Glutamatergic neuron (in vitro differentiated cells): ENCODE measurements around the gene CFAP61. TPM values are rescaled to one million over a fixed set of nuclear protein-coding genes. Genes with fewer than 3 reads are reported as not detected.

Experiments
- DNase-seq: peaks from one replicate; pipeline ENCODE4 v3.0.0; 2022
- H3K27ac Mint-ChIP-seq: one replicate; pipeline ENCODE4 v1.8.0; 2020; ENCODE audit warnings: mild to moderate bottlenecking, mixed read lengths, inconsistent platforms; ENCODE audit not compliant: unreplicated experiment
- H3K27me3 Mint-ChIP-seq: one replicate; pipeline ENCODE4 v1.8.0; 2020; ENCODE audit warnings: mild to moderate bottlenecking, moderate library complexity, mixed read lengths, inconsistent platforms; ENCODE audit not compliant: unreplicated experiment
- H3K36me3 Mint-ChIP-seq: one replicate; pipeline ENCODE4 v1.8.0; 2020; ENCODE audit warnings: mild to moderate bottlenecking, mixed read lengths, inconsistent platforms; ENCODE audit not compliant: unreplicated experiment
- H3K4me1 Mint-ChIP-seq: one replicate; pipeline ENCODE4 v1.8.0; 2020; ENCODE audit warnings: mild to moderate bottlenecking, low read depth, mixed read lengths, inconsistent platforms; ENCODE audit not compliant: unreplicated experiment
- H3K4me3 Mint-ChIP-seq: one replicate; pipeline ENCODE4 v1.8.0; 2020; ENCODE audit warnings: mild to moderate bottlenecking, mixed read lengths, inconsistent platforms; ENCODE audit not compliant: unreplicated experiment
- H3K9me3 Mint-ChIP-seq: one replicate; pipeline ENCODE4 v1.8.0; 2020; ENCODE audit warnings: mild to moderate bottlenecking, moderate library complexity, mixed read lengths, inconsistent platforms; ENCODE audit not compliant: unreplicated experiment
- CTCF ChIP-seq: fragments of 200-600 bp; sonication (generic); IDR thresholded peaks from one replicate; pipeline ENCODE4 v1.5.0; 2021; ENCODE audit not compliant: partially characterized antibody, unreplicated experiment
- total RNA-seq: library from RNA; stranded (reverse); fragmentation: NEBNext Ultra II Directional; extraction: Animal tissue kit (Norgen Biotek cat#: 25700); gene quantifications from one replicate; pipeline ENCODE4 v1.2.1, GENCODE V29; 2021; ENCODE audit not compliant: unreplicated experiment

The CFAP61 gene
- total RNA-seq, 1 donor from 2014 or later = 5.0 TPM

- H3K27ac Mint-ChIP-seq = peak overlapping the region; percentile 98
- peak; percentile 69 for DNase-seq
- TF ChIP-seq CTCF = no peak
- H3K9me3 Mint-ChIP-seq = peaks cover 48% of the 10 kb centered on the region
- H3K4me1 Mint-ChIP-seq = peaks cover 24% of the 10 kb centered on the region
- peaks cover 21% of the 10 kb centered on the region for H3K36me3 Mint-ChIP-seq
- peaks cover 43% of the 10 kb centered on the region for H3K27me3 Mint-ChIP-seq
- peak overlapping the region; percentile 93 for H3K4me3 Mint-ChIP-seq
Observed at GRCh38 chr20:20366876-20367574, 314.7 kb downstream of the CFAP61 start.

- peaks cover 40% of the 10 kb centered on the region for H3K27me3 Mint-ChIP-seq
- H3K4me3 Mint-ChIP-seq = peak within 1 kb of the TSS; percentile 93
- H3K4me1 Mint-ChIP-seq = peaks cover 25% of the 10 kb centered on the region
- peaks cover 47% of the 10 kb centered on the region for H3K9me3 Mint-ChIP-seq
- H3K27ac Mint-ChIP-seq = peak within 1 kb of the TSS; percentile 98
- no peak for TF ChIP-seq CTCF
- DNase-seq = peak; percentile 95
- H3K36me3 Mint-ChIP-seq = peaks cover 28% of the 10 kb centered on the region
Observed at GRCh38 chr20:20367575-20368417, 315.5 kb downstream of the CFAP61 start, which contains the start of gene INSM1. TSS of gene INSM1 (plus strand) at chr20:20368104. CDS start at chr20:20368268, 164 bp downstream.

GRCh38 chr20:20368418-20369249 is 316.3 kb downstream of the CFAP61 start:
- no peak for TF ChIP-seq CTCF
- peak; percentile 56 for DNase-seq
- Mint-ChIP-seq H3K4me3 (no peak overlapping the region), H3K27ac (no peak overlapping the region), H3K9me3 (peaks cover 46% of the 10 kb centered on the region), H3K27me3 (peaks cover 37% of the 10 kb centered on the region), H3K36me3 (peaks cover 29% of the 10 kb centered on the region), H3K4me1 (peaks cover 30% of the 10 kb centered on the region)

GRCh38 chr20:20369250-20370093 is 317.1 kb downstream of the CFAP61 start:
- peaks cover 37% of the 10 kb centered on the region for H3K27me3 Mint-ChIP-seq
- peak overlapping the region; percentile 100 for H3K27ac Mint-ChIP-seq
- no peak for TF ChIP-seq CTCF
- H3K9me3 Mint-ChIP-seq = peaks cover 47% of the 10 kb centered on the region
- H3K4me3 Mint-ChIP-seq = peak overlapping the region; percentile 98
- peak; percentile 44 for DNase-seq
- peaks cover 35% of the 10 kb centered on the region for H3K36me3 Mint-ChIP-seq
- H3K4me1 Mint-ChIP-seq = peaks cover 30% of the 10 kb centered on the region
